ENCODE data around the gene IRAK3. TPM values are rescaled to one million over a fixed set of nuclear protein-coding genes. Genes with fewer than 3 reads are reported as not detected.

IRAK3 gene
- total RNA-seq, 4 donors from 2014 or later: 5.6 to 13.8 (median 6.7) TPM

DNA sequence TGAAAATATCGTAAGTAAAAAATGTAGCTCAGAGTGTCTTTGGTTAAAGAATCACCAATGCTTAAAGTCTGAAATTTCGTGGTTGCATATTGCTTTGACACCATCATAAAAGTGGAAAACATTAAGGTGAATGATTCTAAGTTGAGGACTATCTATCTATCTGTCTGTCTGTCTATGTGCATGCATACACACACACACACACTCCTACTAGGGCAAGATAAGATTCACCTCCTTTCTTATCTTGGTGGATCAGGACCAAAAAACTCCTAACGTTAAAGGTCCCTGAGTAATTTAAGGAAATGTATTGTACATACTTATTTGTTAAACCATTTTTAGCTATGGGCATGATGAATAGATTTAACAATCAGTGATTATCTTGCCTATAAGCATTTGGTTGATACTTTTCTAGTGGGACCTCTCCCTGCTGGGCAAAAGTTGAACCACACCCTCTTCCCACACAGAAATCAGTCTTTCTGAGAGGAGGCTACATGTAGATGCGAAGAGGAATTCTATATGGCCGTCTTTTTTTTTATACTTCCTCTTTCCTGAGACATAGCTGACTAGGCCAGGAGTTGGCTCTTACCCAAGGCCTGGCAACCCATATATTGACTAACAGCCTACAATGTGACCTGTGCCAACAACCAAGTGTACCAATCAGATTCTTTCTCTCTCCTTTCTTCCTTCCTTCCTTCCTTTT is 39.2 kb upstream of the IRAK3 start:
- in situ Hi-C loops (cut with MboI; ENCODE audit: low pct_ligation_motif_present in 1 of 4, low pct_unique_long_range_greater_than_20kb in 1 of 4, low sequenced_read_pairs in 3 of 4) (loop anchor here in 2 of 4 donors (25.0 kb wide), 2 partner anchors 137 to 262 kb away; no protein-coding TSS in a partner anchor), intact Hi-C loops (cut with DNase I; ENCODE audit: low total_unique reads) (no loop called here)
- TF ChIP-seq POLR2AphosphoS5 (IDR thresholded peaks at IDR 0.05): no peak
- TF ChIP-seq, protein P1, sequence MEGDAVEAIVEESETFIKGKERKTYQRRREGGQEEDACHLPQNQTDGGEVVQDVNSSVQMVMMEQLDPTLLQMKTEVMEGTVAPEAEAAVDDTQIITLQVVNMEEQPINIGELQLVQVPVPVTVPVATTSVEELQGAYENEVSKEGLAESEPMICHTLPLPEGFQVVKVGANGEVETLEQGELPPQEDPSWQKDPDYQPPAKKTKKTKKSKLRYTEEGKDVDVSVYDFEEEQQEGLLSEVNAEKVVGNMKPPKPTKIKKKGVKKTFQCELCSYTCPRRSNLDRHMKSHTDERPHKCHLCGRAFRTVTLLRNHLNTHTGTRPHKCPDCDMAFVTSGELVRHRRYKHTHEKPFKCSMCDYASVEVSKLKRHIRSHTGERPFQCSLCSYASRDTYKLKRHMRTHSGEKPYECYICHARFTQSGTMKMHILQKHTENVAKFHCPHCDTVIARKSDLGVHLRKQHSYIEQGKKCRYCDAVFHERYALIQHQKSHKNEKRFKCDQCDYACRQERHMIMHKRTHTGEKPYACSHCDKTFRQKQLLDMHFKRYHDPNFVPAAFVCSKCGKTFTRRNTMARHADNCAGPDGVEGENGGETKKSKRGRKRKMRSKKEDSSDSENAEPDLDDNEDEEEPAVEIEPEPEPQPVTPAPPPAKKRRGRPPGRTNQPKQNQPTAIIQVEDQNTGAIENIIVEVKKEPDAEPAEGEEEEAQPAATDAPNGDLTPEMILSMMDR (IDR thresholded peaks at IDR 0.05): peak; percentile 11 to 42 (median 37)
- DNase-seq: peak; percentile 64
- 61 to 83% methylated on average over 4 to 5 of the region's 5 CpGs for WGBS, 2 donors (ENCODE audit: low coverage in 1 of 2)
- Histone ChIP-seq H3K27me3 (no peaks in the 10 kb centered on the region), H3K9me3 (no peaks in the 10 kb centered on the region), H3K36me3 (peaks cover 0 to 23% (median 0%) of the 10 kb centered on the region in 4 donors), H3K4me3 (no peak overlapping the region), H3K4me1 (peaks cover 0 to 11% (median 4%) of the 10 kb centered on the region in 4 donors), H3K27ac (peak overlapping the region; percentile 36 to 47 (median 42))

DNA sequence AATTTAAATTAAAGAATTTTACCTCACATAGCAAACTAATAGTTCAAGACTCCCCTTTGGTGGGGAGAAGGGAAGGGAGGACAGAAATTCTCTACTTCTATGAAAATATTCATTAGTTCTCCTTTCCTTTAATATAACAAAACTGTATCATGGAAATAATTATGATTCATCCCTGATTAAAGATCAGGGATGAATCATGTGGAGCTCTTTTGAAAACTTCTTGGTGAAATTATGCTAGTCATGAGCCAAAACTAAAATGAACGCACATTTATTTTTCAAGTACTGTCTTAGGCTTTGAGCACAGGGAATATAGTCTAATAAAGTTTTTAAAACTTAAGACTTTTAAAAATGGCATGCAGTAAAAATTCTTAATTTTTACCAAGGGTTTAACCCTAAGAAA is 36.3 kb upstream of the IRAK3 start:
- WGBS, 2 donors (ENCODE audit: low coverage in 1 of 2): 80 to 89% methylated on average over 1 of the region's 1 CpG
- no peaks in the 10 kb centered on the region for H3K9me3 ChIP-seq
- peaks cover 0 to 23% (median 0%) of the 10 kb centered on the region in 4 donors for H3K36me3 ChIP-seq
- TF ChIP-seq, protein P1 (IDR thresholded peaks at IDR 0.05): no peak
- TF ChIP-seq EP300 (IDR thresholded peaks at IDR 0.05; ENCODE audit: low read depth) (no peak), POLR2A (IDR thresholded peaks at IDR 0.05) (no peak), POLR2AphosphoS5 (IDR thresholded peaks at IDR 0.05) (no peak)
- H3K27ac ChIP-seq: no peak overlapping the region
- no peaks in the 10 kb centered on the region for H3K27me3 ChIP-seq
- peaks cover 6 to 31% (median 9%) of the 10 kb centered on the region in 4 donors for H3K4me1 ChIP-seq
- no peak for DNase-seq
- intact Hi-C loops (cut with DNase I; ENCODE audit: low total_unique reads) (no loop called here), in situ Hi-C loops (cut with MboI; ENCODE audit: low pct_ligation_motif_present in 1 of 4, low pct_unique_long_range_greater_than_20kb in 1 of 4, low sequenced_read_pairs in 3 of 4) (no loop called here)
- no peak overlapping the region for H3K4me3 ChIP-seq

DNA sequence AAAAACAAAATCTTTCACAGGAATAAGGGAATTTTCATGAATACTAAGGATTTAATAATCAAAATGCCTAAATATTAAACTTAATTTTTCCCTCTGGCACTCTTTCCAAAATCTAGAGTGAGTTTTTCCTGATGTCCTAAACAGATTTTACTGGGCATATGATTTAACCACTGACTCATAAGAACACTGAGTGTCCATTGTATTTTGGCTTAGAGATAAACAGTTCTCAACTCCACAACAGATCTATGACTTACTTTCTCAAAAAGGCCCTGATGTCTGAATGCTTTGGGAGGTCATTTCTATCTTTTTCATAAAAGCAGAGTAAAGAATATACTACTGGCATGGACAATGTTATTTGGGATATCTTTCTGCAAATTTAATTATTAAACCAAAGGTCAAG is 34.2 kb upstream of the IRAK3 start:
- intact Hi-C loops (cut with DNase I; ENCODE audit: low total_unique reads): no loop called here
- H3K4me1 ChIP-seq: peaks cover 6 to 32% (median 10%) of the 10 kb centered on the region in 4 donors

DNA sequence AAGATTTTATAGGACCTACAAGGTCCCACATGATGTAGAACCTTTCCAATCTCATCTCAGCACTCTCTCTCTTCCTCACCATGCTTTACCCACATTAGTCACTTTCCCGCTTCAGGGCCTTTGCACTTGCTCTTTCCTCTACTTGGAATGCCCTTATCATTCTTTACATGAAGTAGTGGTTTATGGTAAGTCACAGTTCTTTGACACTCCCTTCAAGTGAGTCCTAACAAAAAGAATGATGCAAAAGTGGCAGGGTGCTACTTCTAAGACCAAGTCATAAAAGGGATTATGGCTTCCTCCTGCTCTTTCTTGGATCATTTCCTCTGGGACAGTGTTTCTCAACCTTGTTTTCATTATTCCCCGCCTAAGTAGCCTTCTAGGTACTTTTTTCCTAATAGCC is 32.4 kb upstream of the IRAK3 start:
- DNase-seq: peak; percentile 41
- Histone ChIP-seq H3K27me3 (no peaks in the 10 kb centered on the region), H3K9me3 (no peaks in the 10 kb centered on the region), H3K4me3 (no peak overlapping the region), H3K4me1 (peaks cover 6 to 32% (median 10%) of the 10 kb centered on the region in 4 donors), H3K27ac (peak overlapping the region; percentile 51 to 69 (median 60)), H3K36me3 (peaks cover 0 to 18% (median 3%) of the 10 kb centered on the region in 4 donors)
- in situ Hi-C loops (cut with MboI; ENCODE audit: low pct_ligation_motif_present in 1 of 4, low pct_unique_long_range_greater_than_20kb in 1 of 4, low sequenced_read_pairs in 3 of 4) (no loop called here), intact Hi-C loops (cut with DNase I; ENCODE audit: low total_unique reads) (no loop called here)
- WGBS, 2 donors (ENCODE audit: low coverage in 1 of 2): 44 to 76% methylated on average over 2 of the region's 2 CpGs
- no peak for TF ChIP-seq EP300 (IDR thresholded peaks at IDR 0.05; ENCODE audit: low read depth)
- TF ChIP-seq POLR2AphosphoS5 (IDR thresholded peaks at IDR 0.05): peak in 2 of 3 donors; percentile 27 to 61

More for the DNA sequence above, 34.2 kb upstream of the IRAK3 start:
- TF ChIP-seq, protein P1 (IDR thresholded peaks at IDR 0.05): no peak
- TF ChIP-seq POLR2AphosphoS5 (IDR thresholded peaks at IDR 0.05) (no peak), POLR2A (IDR thresholded peaks at IDR 0.05) (no peak)
- Histone ChIP-seq H3K4me3 (no peak overlapping the region), H3K36me3 (peaks cover 0 to 29% (median 2%) of the 10 kb centered on the region in 4 donors), H3K27ac (no peak overlapping the region), H3K27me3 (no peaks in the 10 kb centered on the region), H3K9me3 (no peaks in the 10 kb centered on the region)
- in situ Hi-C loops (cut with MboI; ENCODE audit: low pct_ligation_motif_present in 1 of 4, low pct_unique_long_range_greater_than_20kb in 1 of 4, low sequenced_read_pairs in 3 of 4): no loop called here
- no peak for DNase-seq
